ENCODE results near the gene IL17B. TPM values are rescaled to one million over a fixed set of nuclear protein-coding genes. Genes with fewer than 3 reads are reported as not detected.

Gene IL17B
- total RNA-seq, 1 donor from 2014 or later, result not detected

- H3K27ac Mint-ChIP-seq (ENCODE audit: unreplicated experiment), result no peak overlapping the region
- no peaks in the 10 kb centered on the region for H3K9me3 Mint-ChIP-seq (ENCODE audit: unreplicated experiment)
- no peak overlapping the region for H3K4me3 Mint-ChIP-seq (ENCODE audit: unreplicated experiment)
- no peak for DNase-seq (ENCODE audit: low spot score)
- TF ChIP-seq CTCF (IDR thresholded peaks at IDR 0.05; ENCODE audit: unreplicated experiment), result no peak
- peaks cover 58% of the 10 kb centered on the region for H3K36me3 Mint-ChIP-seq (ENCODE audit: low read depth, unreplicated experiment)
- H3K4me1 Mint-ChIP-seq (ENCODE audit: unreplicated experiment), result peaks cover 18% of the 10 kb centered on the region
- H3K27me3 Mint-ChIP-seq (ENCODE audit: unreplicated experiment), result peaks cover 7% of the 10 kb centered on the region
These were observed 50.9 kb downstream of the IL17B start for GRCh38 chr5:149328177-149328576.

- H3K27ac Mint-ChIP-seq (ENCODE audit: unreplicated experiment), result no peak overlapping the region
- H3K36me3 Mint-ChIP-seq (ENCODE audit: low read depth, unreplicated experiment), result peaks cover 56% of the 10 kb centered on the region
- H3K4me1 Mint-ChIP-seq (ENCODE audit: unreplicated experiment), result peaks cover 19% of the 10 kb centered on the region
- DNase-seq (ENCODE audit: low spot score), result no peak
- no peaks in the 10 kb centered on the region for H3K9me3 Mint-ChIP-seq (ENCODE audit: unreplicated experiment)
- H3K4me3 Mint-ChIP-seq (ENCODE audit: unreplicated experiment), result no peak overlapping the region
- TF ChIP-seq CTCF (IDR thresholded peaks at IDR 0.05; ENCODE audit: unreplicated experiment), result no peak
- peaks cover 2% of the 10 kb centered on the region for H3K27me3 Mint-ChIP-seq (ENCODE audit: unreplicated experiment)
These were observed 52.5 kb downstream of the IL17B start for GRCh38 chr5:149326611-149327010.

GRCh38 chr5:149325894-149326293 lies 53.2 kb downstream of the IL17B start:
- Mint-ChIP-seq H3K27me3 (ENCODE audit: unreplicated experiment) (no peaks in the 10 kb centered on the region), H3K27ac (ENCODE audit: unreplicated experiment) (no peak overlapping the region), H3K4me1 (ENCODE audit: unreplicated experiment) (peaks cover 18% of the 10 kb centered on the region), H3K36me3 (ENCODE audit: low read depth, unreplicated experiment) (peaks cover 54% of the 10 kb centered on the region), H3K4me3 (ENCODE audit: unreplicated experiment) (peak overlapping the region; percentile 47), H3K9me3 (ENCODE audit: unreplicated experiment) (no peaks in the 10 kb centered on the region)
- no peak for DNase-seq (ENCODE audit: low spot score)
- TF ChIP-seq CTCF (IDR thresholded peaks at IDR 0.05; ENCODE audit: unreplicated experiment), result no peak

GRCh38 chr5:149325166-149325735 lies 53.8 kb downstream of the IL17B start:
- no peak for TF ChIP-seq CTCF (IDR thresholded peaks at IDR 0.05; ENCODE audit: unreplicated experiment)

GRCh38 chr5:149324641-149325040 lies 54.5 kb downstream of the IL17B start:
- Mint-ChIP-seq H3K9me3 (ENCODE audit: unreplicated experiment) (no peaks in the 10 kb centered on the region), H3K27me3 (ENCODE audit: unreplicated experiment) (peaks cover 6% of the 10 kb centered on the region), H3K36me3 (ENCODE audit: low read depth, unreplicated experiment) (peaks cover 53% of the 10 kb centered on the region), H3K27ac (ENCODE audit: unreplicated experiment) (no peak overlapping the region), H3K4me3 (ENCODE audit: unreplicated experiment) (no peak overlapping the region), H3K4me1 (ENCODE audit: unreplicated experiment) (peaks cover 25% of the 10 kb centered on the region)
- no peak for DNase-seq (ENCODE audit: low spot score)
- TF ChIP-seq CTCF (IDR thresholded peaks at IDR 0.05; ENCODE audit: unreplicated experiment), result no peak

More at GRCh38 chr5:149325166-149325735, 53.8 kb downstream of the IL17B start:
- H3K27ac Mint-ChIP-seq (ENCODE audit: unreplicated experiment), result no peak overlapping the region
- peaks cover 21% of the 10 kb centered on the region for H3K4me1 Mint-ChIP-seq (ENCODE audit: unreplicated experiment)
- H3K36me3 Mint-ChIP-seq (ENCODE audit: low read depth, unreplicated experiment), result peaks cover 53% of the 10 kb centered on the region
- DNase-seq (ENCODE audit: low spot score), result no peak
- peaks cover 3% of the 10 kb centered on the region for H3K27me3 Mint-ChIP-seq (ENCODE audit: unreplicated experiment)
- no peak overlapping the region for H3K4me3 Mint-ChIP-seq (ENCODE audit: unreplicated experiment)
- no peaks in the 10 kb centered on the region for H3K9me3 Mint-ChIP-seq (ENCODE audit: unreplicated experiment)

Other genes starting within 250 kb of the IL17B start
- 3.6 TPM for gene ABLIM3, start 237.8 kb downstream of the IL17B start, total RNA-seq (ENCODE audit: unreplicated experiment)
- gene AFAP1L1, start 107.4 kb downstream of the IL17B start, total RNA-seq (ENCODE audit: unreplicated experiment), result 393 TPM
- gene GRPEL2, start 33.8 kb downstream of the IL17B start, total RNA-seq (ENCODE audit: unreplicated experiment), result 51.1 TPM
- 18.3 TPM for gene PCYOX1L, start 21.2 kb downstream of the IL17B start, total RNA-seq (ENCODE audit: unreplicated experiment)
- gene CSNK1A1, start 172.1 kb upstream of the IL17B start, total RNA-seq (ENCODE audit: unreplicated experiment), result 242 TPM
- 4.5 TPM for gene ARHGEF37, start 202.2 kb upstream of the IL17B start, total RNA-seq (ENCODE audit: unreplicated experiment)